ENCODE data around the gene FAM110A.
"Not testable (repeated sequence)": the region's sequence is repeated elsewhere in the genome, so short reads cannot be mapped to it uniquely, and the experiment has no call there.

FAM110A gene

DNA sequence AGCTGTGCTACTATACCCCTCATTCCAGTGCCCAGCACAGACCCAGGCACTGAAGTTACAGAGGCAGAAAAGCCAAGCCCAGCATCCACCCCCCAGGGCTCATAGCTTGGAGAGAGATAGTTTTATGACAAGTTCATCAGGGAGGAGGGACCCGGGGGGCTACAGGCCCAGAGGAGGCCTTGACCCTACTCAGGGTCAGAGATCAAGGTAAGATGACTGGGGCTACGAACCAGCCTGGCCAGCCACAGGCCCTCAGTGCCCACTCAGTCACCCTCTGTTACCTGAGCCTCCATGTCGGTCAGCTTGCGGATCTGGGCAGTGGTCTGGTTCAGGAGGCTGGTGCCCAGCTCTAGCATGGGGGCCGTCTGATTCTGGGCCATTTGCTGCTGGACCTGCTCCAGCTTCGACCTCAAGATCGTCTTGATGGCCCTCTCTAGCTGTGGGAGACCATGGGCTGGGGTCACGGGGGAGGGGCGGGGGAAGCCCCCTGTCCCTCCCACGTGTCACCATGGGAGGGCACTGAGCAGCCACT is 56.5 kb downstream of the FAM110A start:
- DNase-seq (ENCODE audit: low read depth) = no peak
- H3K4me3 ChIP-seq (replicated peaks; ENCODE audit: low read depth, low read length) = no peak overlapping the region
- TF ChIP-seq, protein P1, sequence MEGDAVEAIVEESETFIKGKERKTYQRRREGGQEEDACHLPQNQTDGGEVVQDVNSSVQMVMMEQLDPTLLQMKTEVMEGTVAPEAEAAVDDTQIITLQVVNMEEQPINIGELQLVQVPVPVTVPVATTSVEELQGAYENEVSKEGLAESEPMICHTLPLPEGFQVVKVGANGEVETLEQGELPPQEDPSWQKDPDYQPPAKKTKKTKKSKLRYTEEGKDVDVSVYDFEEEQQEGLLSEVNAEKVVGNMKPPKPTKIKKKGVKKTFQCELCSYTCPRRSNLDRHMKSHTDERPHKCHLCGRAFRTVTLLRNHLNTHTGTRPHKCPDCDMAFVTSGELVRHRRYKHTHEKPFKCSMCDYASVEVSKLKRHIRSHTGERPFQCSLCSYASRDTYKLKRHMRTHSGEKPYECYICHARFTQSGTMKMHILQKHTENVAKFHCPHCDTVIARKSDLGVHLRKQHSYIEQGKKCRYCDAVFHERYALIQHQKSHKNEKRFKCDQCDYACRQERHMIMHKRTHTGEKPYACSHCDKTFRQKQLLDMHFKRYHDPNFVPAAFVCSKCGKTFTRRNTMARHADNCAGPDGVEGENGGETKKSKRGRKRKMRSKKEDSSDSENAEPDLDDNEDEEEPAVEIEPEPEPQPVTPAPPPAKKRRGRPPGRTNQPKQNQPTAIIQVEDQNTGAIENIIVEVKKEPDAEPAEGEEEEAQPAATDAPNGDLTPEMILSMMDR (IDR thresholded peaks at IDR 0.05; ENCODE audit: low read length, missing control alignments) = no peak

GRCh38 chr20:890666-891057 is 57.1 kb downstream of the FAM110A start:
- no peak for DNase-seq (ENCODE audit: low read depth)
- H3K4me3 ChIP-seq (replicated peaks; ENCODE audit: low read depth, low read length) = no peak overlapping the region
- TF ChIP-seq, protein P1 (IDR thresholded peaks at IDR 0.05; ENCODE audit: low read length, missing control alignments) = no peak

- peak; percentile 37 for DNase-seq (ENCODE audit: low read depth)
- TF ChIP-seq, protein P1 (IDR thresholded peaks at IDR 0.05; ENCODE audit: low read length, missing control alignments) = no peak
- no peak overlapping the region for H3K4me3 ChIP-seq (replicated peaks; ENCODE audit: low read depth, low read length)
Measured at GRCh38 chr20:891058-891705, 57.7 kb downstream of the FAM110A start.

DNA sequence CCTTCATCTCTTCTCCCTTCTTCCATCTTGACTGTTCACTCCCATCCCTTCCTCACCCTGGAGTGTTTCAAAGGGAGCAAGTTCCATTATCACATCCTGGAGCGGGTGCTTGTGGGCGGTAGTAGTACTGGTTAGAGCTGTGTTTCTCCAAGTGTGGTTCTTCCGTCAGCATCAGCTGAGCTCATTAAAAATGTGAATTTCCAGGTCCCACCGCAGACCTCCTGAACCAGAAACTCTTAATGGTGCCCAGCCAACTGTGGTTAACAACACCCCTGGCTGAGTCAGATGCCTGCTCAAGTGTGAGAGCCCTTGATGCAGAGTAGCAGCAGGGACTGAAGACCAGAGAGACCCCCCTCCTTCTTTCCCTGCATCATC is 58.2 kb downstream of the FAM110A start:
- TF ChIP-seq, protein P1 (IDR thresholded peaks at IDR 0.05; ENCODE audit: low read length, missing control alignments) = no peak
- H3K4me3 ChIP-seq (replicated peaks; ENCODE audit: low read depth, low read length) = no peak overlapping the region
- DNase-seq (ENCODE audit: low read depth) = no peak

GRCh38 chr20:892371-892770 is 58.9 kb downstream of the FAM110A start:
- not testable (repeated sequence) for DNase-seq (ENCODE audit: low read depth); H3K4me3 ChIP-seq (replicated peaks; ENCODE audit: low read depth, low read length)

Data from fibroblast of pulmonary artery (primary cell).